GM23248 (cell line): Measurements from ENCODE around the gene ST6GALNAC6. TPM values are rescaled to one million over a fixed set of nuclear protein-coding genes. Genes with fewer than 3 reads are reported as not detected.

Experiments
- DNase-seq: peaks from one replicate; pipeline ENCODE4 v3.0.0-alpha.2; 2015
- H2AFZ ChIP-seq: fragments of 200-600 bp; sonication (generic); 2 replicates; pipeline ENCODE4 v1.6.1; 2016; ENCODE audit warnings: antibody characterized with exemption
- H3F3A ChIP-seq: fragments of 200-600 bp; sonication (generic); 2 replicates; pipeline ENCODE4 v1.6.1; 2016; ENCODE audit warnings: mild to moderate bottlenecking, antibody characterized with exemption, mixed run types; ENCODE audit not compliant: insufficient read depth
- H3K27ac ChIP-seq: fragments of 200-600 bp; sonication (generic); 2 replicates; pipeline ENCODE4 v1.5.1; 2016; ENCODE audit warnings: mild to moderate bottlenecking
- H3K27me3 ChIP-seq: fragments of 200-600 bp; sonication (generic); replicated peaks from 2 replicates; pipeline ENCODE4 v1.6.1; 2016; ENCODE audit warnings: mild to moderate bottlenecking; ENCODE audit not compliant: insufficient read depth
- H3K36me3 ChIP-seq: fragments of 200-600 bp; sonication (generic); 2 replicates; pipeline ENCODE4 v1.6.1; 2016; ENCODE audit warnings: low read depth, mild to moderate bottlenecking
- H3K4me1 ChIP-seq: fragments of 200-600 bp; sonication (generic); 2 replicates; pipeline ENCODE4 v1.6.1; 2016; ENCODE audit warnings: mild to moderate bottlenecking; ENCODE audit not compliant: insufficient read depth
- H3K4me2 ChIP-seq: fragments of 200-600 bp; sonication (generic); one replicate; pipeline ENCODE4 v1.6.1; 2016; ENCODE audit warnings: mild to moderate bottlenecking; ENCODE audit not compliant: unreplicated experiment
- H3K4me3 ChIP-seq: fragments of 200-600 bp; sonication (generic); 2 replicates; pipeline ENCODE4 v1.5.1; 2016; ENCODE audit warnings: mild to moderate bottlenecking
- H3K79me2 ChIP-seq: fragments of 200-600 bp; sonication (generic); 2 replicates; pipeline ENCODE4 v1.6.1; 2016; ENCODE audit warnings: mild to moderate bottlenecking; ENCODE audit not compliant: insufficient read depth
- H3K9ac ChIP-seq: fragments of 200-600 bp; sonication (generic); 2 replicates; pipeline ENCODE4 v1.6.1; 2016; ENCODE audit warnings: mild to moderate bottlenecking
- H3K9me2 ChIP-seq: fragments of 200-600 bp; sonication (generic); 2 replicates; pipeline ENCODE4 v1.6.1; 2016; ENCODE audit warnings: mixed run types, mild to moderate bottlenecking, moderate library complexity; ENCODE audit not compliant: insufficient read depth
- H3K9me3 ChIP-seq: fragments of 200-600 bp; sonication (generic); one replicate; pipeline ENCODE4 v1.6.1; 2017; ENCODE audit warnings: low read depth
- H4K20me1 ChIP-seq: fragments of 200-600 bp; sonication (generic); 2 replicates; pipeline ENCODE4 v1.6.0; 2016; ENCODE audit not compliant: insufficient read depth
- EZH2 ChIP-seq: fragments of 200-600 bp; sonication (generic); IDR thresholded peaks from 2 replicates; pipeline ENCODE4 v1.6.1; 2018; ENCODE audit warnings: antibody characterized with exemption, mild to moderate bottlenecking; ENCODE audit not compliant: insufficient read depth, poor library complexity, severe bottlenecking
- EZH2phosphoT487 ChIP-seq: fragments of 200-600 bp; sonication (generic); IDR thresholded peaks from 2 replicates; pipeline ENCODE4 v1.6.1; 2018; ENCODE audit warnings: antibody characterized with exemption, moderate library complexity, mild to moderate bottlenecking, low read depth; ENCODE audit not compliant: insufficient read depth
- WGBS, 2 experiments: methylation state at CpG; one replicate each; pipeline ENCODE4 v1.1.6; 2015 to 2017; ENCODE audit warnings: low lambda C conversion rate in 2 of 2, low coverage in 1 of 2; ENCODE audit errors: missing lambda C conversion rate in 2 of 2; 5-methylcytosine and 5-hydroxymethylcytosine counted together
- in situ Hi-C: fragments of 300-500 bp; cut with MboI; formaldehyde crosslinking; loops from 2 replicates; pipeline ENCODE4 v1.15.0; 2020
- polyA plus RNA-seq: library from polyadenylated mRNA; unstranded; fragments of >200 nt; fragmentation: Nextera tagmentation; extraction: Ambion mirVana; gene quantifications from 2 replicates; pipeline ENCODE4 v1.2.1, GENCODE V29; 2016
- total RNA-seq: library from RNA; depleted of rRNA; stranded (reverse); fragments of >200 nt; shearing (Covaris generic); gene quantifications from 2 replicates; pipeline ENCODE4 v1.2.3, GENCODE V29; 2014

The ST6GALNAC6 gene
- total and polyA plus RNA-seq, 2 experiments from 2014 or later, result 81.1 to 88.0 TPM

DNA sequence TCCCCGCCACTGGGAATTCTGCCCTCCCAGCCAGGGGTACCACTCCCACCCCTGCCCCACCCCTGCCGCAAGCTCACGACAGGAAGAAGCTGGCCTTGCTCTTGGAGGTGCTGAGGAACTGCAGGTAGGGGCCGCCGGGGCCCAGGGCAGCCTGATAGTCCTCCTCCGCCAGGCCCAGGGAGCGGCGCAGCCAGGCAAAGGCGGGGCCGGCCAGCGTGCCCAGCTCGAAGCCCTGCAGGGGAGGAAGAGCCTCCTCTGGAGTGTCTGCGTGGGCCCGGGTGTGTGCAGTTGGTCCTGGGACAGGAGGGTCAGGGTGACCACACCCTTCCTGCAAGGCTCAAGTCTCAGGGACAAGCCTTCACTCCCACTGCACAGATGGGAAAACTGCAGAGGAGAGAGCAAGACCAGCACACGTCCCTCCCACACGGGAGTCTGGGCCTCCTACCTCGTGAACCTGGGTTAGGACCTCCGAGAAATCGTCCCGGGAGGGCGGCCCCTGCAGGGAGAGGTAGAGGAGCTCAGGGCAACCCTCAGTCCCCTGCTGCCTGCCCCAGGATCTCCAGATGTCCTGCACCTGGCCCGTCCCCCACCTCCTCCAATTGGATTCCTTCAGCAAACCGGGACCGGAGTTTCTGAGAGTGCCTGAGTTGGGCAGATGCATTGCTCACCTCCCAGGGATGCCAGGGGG is 28.7 kb upstream of the ST6GALNAC6 start:
- no peaks in the 10 kb centered on the region for H3K9me2 ChIP-seq
- no peak overlapping the region for H3K27ac ChIP-seq
- H3K4me2 ChIP-seq, result peak overlapping the region; percentile 41
- no peaks in the 10 kb centered on the region for H3K9me3 ChIP-seq
- H3K79me2 ChIP-seq, result no peaks in the 10 kb centered on the region
- 0 out of 2 replicates have a peak overlapping the region, but pooled peaks have one; percentile 11 for H3K9ac ChIP-seq
- TF ChIP-seq EZH2phosphoT487 (no peak), EZH2 (no peak)
- no peaks in the 10 kb centered on the region for H4K20me1 ChIP-seq
- H3K36me3 ChIP-seq, result no peaks in the 10 kb centered on the region
- H2AFZ ChIP-seq, result no peak overlapping the region
- peak overlapping the region; percentile 31; the same call in 1 of the 2 replicates for H3K4me3 ChIP-seq
- WGBS, 2 experiments, result 19 to 25% methylated on average over 22 to 23 of the region's 24 CpGs
- peaks cover 33% of the 10 kb centered on the region for H3K4me1 ChIP-seq
- H3K27me3 ChIP-seq, result no peaks in the 10 kb centered on the region
- in situ Hi-C loops, result no loop called here
- peaks cover 24% of the 10 kb centered on the region for H3F3A ChIP-seq
- peak; percentile 55 for DNase-seq

DNA sequence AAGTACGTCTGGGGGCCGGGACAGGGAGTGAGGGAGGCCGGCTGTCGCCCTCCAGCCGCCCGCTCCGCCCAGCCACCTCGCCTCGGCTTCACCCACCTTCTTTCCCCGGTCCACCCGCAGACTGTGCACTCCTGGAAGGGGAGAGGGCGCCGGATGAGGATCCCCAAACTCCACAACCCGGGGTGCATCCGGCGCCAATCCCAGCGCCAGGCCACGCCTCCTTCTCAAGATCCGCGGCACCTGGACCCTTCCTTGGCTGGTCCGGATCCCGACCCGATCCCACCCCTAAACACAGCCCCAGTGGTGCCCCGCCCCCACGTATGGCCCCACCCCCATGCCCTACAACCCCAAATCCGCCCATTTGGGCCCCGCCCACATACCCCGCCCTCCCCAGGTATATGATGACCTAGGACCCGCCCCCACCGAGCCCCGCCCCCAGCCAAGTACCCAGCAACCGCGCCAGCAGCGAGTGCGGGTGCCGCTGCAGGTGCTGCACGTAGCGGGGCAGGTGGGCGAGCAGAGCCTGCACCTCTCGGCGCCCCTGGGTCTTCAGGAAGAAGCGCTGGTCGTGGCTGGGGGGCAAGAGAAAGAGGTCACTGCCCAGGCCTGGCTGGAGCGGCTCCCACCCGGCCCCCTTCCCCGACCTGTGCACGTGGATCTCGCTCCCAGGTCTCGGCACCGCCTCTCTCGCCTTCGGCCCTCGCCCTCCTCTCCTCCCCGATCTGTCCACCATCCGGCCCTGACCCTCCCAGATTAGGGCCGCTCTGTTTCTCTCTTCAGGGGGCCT is 28.0 kb upstream of the ST6GALNAC6 start:
- in situ Hi-C loops, result no loop called here
- H3K36me3 ChIP-seq, result no peaks in the 10 kb centered on the region
- peaks cover 33% of the 10 kb centered on the region for H3K4me1 ChIP-seq
- no peaks in the 10 kb centered on the region for H4K20me1 ChIP-seq
- peak overlapping the region; percentile 55 for H3K4me3 ChIP-seq
- TF ChIP-seq EZH2phosphoT487 (no peak), EZH2 (no peak)
- H3K9me3 ChIP-seq, result no peaks in the 10 kb centered on the region
- H2AFZ ChIP-seq, result no peak overlapping the region
- no peaks in the 10 kb centered on the region for H3K27me3 ChIP-seq
- H3K9ac ChIP-seq, result peak overlapping the region; percentile 49
- 4 to 9% methylated on average over 10 to 52 of the region's 56 CpGs for WGBS, 2 experiments
- H3F3A ChIP-seq, result peaks cover 32% of the 10 kb centered on the region
- no peaks in the 10 kb centered on the region for H3K79me2 ChIP-seq
- H3K27ac ChIP-seq, result no peak overlapping the region
- H3K4me2 ChIP-seq, result peak overlapping the region; percentile 41
- DNase-seq, result no peak
- no peaks in the 10 kb centered on the region for H3K9me2 ChIP-seq

DNA sequence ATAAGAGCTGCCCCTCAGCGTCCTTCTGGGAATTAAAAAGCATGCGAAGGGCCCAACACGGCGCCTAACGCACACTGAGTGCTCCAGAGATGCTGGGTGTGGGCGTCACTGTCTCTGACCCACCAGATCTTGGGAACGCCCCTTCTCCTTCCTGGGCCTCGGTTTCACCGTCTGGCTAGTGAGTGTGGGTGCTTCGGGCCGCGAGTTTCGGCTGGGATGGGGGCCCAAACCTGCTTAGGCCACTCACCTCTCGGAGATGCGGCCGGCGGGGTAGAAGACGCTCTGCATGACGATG is 27.4 kb upstream of the ST6GALNAC6 start:
- Histone ChIP-seq H4K20me1 (no peaks in the 10 kb centered on the region), H3K27ac (no peak overlapping the region), H3K4me2 (peak overlapping the region; percentile 20), H3K9ac (peak overlapping the region; percentile 49), H3K9me3 (no peaks in the 10 kb centered on the region), H3K36me3 (no peaks in the 10 kb centered on the region), H3K27me3 (no peaks in the 10 kb centered on the region), H3K9me2 (no peaks in the 10 kb centered on the region), H2AFZ (no peak overlapping the region), H3K79me2 (no peaks in the 10 kb centered on the region), H3K4me3 (peak overlapping the region; percentile 55), H3K4me1 (peaks cover 33% of the 10 kb centered on the region), H3F3A (peaks cover 34% of the 10 kb centered on the region)
- TF ChIP-seq EZH2 (no peak), EZH2phosphoT487 (no peak)
- peak; percentile 49 for DNase-seq
- 28 to 29% methylated on average over 18 to 19 of the region's 19 CpGs for WGBS, 2 experiments
- in situ Hi-C loops, result no loop called here

DNA sequence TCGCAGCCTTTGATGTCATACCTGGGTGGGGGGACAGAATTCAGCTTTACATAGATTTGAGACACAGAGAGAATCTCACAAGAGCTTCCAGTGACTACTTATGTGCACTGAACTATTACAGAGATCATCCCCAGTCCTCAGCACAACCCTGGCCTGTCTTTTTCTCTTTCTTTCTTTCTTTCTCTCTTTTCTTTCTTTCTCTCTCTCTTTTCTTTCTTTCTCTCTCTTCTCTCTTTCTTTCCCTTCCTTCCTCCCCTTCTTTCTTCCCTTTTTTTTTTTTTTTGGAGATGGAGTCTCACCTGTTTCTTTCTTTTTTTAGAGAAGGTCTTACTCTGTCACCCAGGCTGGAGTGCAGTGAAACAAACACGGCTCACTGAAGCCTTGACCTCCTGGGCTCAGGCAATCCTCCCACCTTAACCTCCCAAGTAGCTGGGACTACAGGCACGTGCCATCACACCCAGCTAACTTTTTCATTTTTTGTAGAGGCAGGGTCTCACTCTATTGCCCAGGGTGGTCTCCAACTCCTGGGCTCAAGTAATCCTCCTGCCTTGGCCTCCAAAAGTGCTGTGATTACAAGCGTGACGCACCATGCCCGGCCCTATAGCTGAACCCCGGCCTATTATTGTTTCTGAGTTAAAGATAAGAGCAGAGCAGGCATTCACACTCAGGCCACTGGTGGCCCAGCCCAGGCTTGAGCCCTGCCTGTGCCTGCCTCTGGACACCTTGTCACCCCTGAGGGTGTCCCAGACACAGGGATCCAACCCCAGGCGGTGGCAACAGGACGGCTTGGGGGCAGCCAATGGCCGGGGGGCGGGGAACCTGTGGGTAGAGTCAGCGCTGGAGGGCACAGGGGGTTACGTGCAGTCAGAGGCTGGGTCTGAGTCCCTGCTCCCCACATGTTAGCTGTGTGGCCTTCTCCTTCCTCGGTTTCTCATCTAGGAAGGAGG is 26.8 kb upstream of the ST6GALNAC6 start:
- Histone ChIP-seq H3K27ac (no peak overlapping the region), H3K4me3 (no peak overlapping the region), H3K79me2 (no peaks in the 10 kb centered on the region), H4K20me1 (no peaks in the 10 kb centered on the region), H3K36me3 (no peaks in the 10 kb centered on the region), H3K27me3 (no peaks in the 10 kb centered on the region), H3K9me3 (no peaks in the 10 kb centered on the region), H3K4me1 (peaks cover 29% of the 10 kb centered on the region), H3K4me2 (no peak overlapping the region), H3K9me2 (no peaks in the 10 kb centered on the region), H3K9ac (no peak overlapping the region), H2AFZ (no peak overlapping the region), H3F3A (peaks cover 28% of the 10 kb centered on the region)
- in situ Hi-C loops, result no loop called here
- no peak for TF ChIP-seq EZH2
- TF ChIP-seq EZH2phosphoT487, result no peak
- 82 to 89% methylated on average over 14 of the region's 14 CpGs for WGBS, 2 experiments
- DNase-seq, result no peak
